GM18861 (cell line): Measurements from ENCODE around the gene VSTM2B.

ENCODE experiments used
- ATAC-seq: cut with Tn5 transposase; IDR thresholded peaks from one replicate; pipeline ENCODE4 v1.9.1; 2021; ENCODE audit not compliant: unreplicated experiment

VSTM2B gene

GRCh38 chr19:29515233-29515619 lies 10.6 kb upstream of the VSTM2B start:
- no peak for ATAC-seq

GRCh38 chr19:29515706-29516357 lies 10.0 kb upstream of the VSTM2B start:
- ATAC-seq: no peak

GRCh38 chr19:29516358-29516725 lies 9.5 kb upstream of the VSTM2B start:
- no peak for ATAC-seq

GRCh38 chr19:29516821-29517395 lies 8.9 kb upstream of the VSTM2B start:
- ATAC-seq: no peak

GRCh38 chr19:29517412-29517811 lies 8.4 kb upstream of the VSTM2B start:
- ATAC-seq: no peak

- ATAC-seq: no peak
These were observed 7.8 kb upstream of the VSTM2B start for GRCh38 chr19:29517946-29518345.

- ATAC-seq: no peak
These were observed 6.6 kb upstream of the VSTM2B start for GRCh38 chr19:29519146-29519545.

GRCh38 chr19:29519931-29520330 lies 5.9 kb upstream of the VSTM2B start:
- ATAC-seq: no peak

- no peak for ATAC-seq
These were observed 5.4 kb upstream of the VSTM2B start for GRCh38 chr19:29520390-29520789.

- no peak for ATAC-seq
These were observed 4.3 kb upstream of the VSTM2B start for GRCh38 chr19:29521291-29522075.

GRCh38 chr19:29523568-29523967 lies 2.2 kb upstream of the VSTM2B start:
- ATAC-seq: no peak

GRCh38 chr19:29524201-29524911 lies 1.4 kb upstream of the VSTM2B start:
- ATAC-seq: no peak

- no peak for ATAC-seq
These were observed 622 bp upstream of the VSTM2B start for GRCh38 chr19:29524912-29525831.

GRCh38 chr19:29526730-29527499 lies 1.1 kb downstream of the VSTM2B start:
- no peak for ATAC-seq

GRCh38 chr19:29527500-29528328 lies 1.9 kb downstream of the VSTM2B start:
- ATAC-seq: no peak

- ATAC-seq: no peak
These were observed 2.7 kb downstream of the VSTM2B start for GRCh38 chr19:29528350-29528945.

GRCh38 chr19:29528946-29529645 lies 3.3 kb downstream of the VSTM2B start:
- no peak for ATAC-seq
